SK-N-SH (cell line): ENCODE measurements around the gene SP6.

Source experiments
- EZH2phosphoT487 ChIP-seq: fragments of 200-600 bp; sonication (generic); IDR thresholded peaks from 2 replicates; pipeline ENCODE4 v1.6.1; 2017; ENCODE audit warnings: low read depth, mixed run types, mild to moderate bottlenecking, antibody characterized with exemption, moderate library complexity, borderline replicate concordance
- JUND ChIP-seq: IDR thresholded peaks from 2 replicates; pipeline ENCODE4 v1.4.0; 2012
- SIN3A ChIP-seq: IDR thresholded peaks from 2 replicates; pipeline ENCODE4 v1.6.1; 2012; ENCODE audit warnings: low read depth, mild to moderate bottlenecking, low read length, moderate library complexity, borderline replicate concordance
- SMC3 ChIP-seq: IDR thresholded peaks from 2 replicates; pipeline ENCODE4 v1.6.1; 2012; ENCODE audit warnings: low read depth, low read length, improper control_type of control experiment
- TF ChIP-seq, protein P1 (sequence below): fragments of 200-600 bp; sonication (generic); IDR thresholded peaks from 2 replicates; pipeline ENCODE4 v1.6.1; 2017; ENCODE audit warnings: antibody characterized with exemption, mild to moderate bottlenecking, moderate library complexity

DNA sequence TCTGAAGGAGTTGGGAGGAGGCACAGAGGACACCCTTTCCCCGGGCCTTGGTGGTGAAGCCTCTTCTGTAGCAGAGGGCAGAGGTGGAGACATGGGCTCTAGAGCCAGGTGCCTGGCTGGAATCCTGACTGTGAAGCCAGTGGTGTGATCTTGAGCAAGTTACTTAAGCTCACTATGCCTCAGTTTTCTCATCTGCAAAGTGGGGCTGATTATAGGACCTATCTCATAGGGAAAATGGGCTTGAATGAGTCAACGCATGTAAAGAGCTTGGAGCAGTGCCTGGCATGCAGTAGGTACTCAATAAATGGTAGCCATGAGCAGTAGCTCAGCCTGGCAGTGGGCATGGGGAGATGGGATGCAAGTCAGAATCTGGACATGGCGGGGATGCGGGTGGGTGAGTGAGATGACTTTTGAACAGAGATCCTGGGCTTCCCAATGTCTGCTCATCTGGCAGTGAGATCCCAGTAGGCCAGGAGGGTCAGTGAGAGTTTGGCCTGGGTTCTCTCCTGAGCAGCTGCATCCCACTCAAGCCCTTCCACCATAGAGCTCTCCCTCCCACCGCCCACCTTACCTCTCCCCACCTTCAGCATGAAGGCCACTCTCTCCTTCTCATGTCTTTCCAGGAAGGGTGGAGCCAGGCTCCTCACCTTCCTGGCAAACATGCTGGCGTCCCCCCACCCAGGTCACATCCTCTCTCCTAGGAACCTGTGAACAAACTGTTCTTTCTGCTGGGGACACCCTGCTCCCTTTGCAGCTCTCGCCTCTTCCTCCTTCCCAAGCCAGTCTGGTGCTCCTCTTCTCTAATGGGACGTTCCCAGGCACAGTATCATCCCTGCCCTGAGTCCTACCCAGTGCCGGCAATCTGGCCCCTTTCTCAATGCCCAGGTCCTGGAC, 32.0 kb upstream of the SP6 start:
- TF ChIP-seq JUND (no peak), SIN3A (no peak), SMC3 (no peak), EZH2phosphoT487 (no peak)
- TF ChIP-seq, protein P1, sequence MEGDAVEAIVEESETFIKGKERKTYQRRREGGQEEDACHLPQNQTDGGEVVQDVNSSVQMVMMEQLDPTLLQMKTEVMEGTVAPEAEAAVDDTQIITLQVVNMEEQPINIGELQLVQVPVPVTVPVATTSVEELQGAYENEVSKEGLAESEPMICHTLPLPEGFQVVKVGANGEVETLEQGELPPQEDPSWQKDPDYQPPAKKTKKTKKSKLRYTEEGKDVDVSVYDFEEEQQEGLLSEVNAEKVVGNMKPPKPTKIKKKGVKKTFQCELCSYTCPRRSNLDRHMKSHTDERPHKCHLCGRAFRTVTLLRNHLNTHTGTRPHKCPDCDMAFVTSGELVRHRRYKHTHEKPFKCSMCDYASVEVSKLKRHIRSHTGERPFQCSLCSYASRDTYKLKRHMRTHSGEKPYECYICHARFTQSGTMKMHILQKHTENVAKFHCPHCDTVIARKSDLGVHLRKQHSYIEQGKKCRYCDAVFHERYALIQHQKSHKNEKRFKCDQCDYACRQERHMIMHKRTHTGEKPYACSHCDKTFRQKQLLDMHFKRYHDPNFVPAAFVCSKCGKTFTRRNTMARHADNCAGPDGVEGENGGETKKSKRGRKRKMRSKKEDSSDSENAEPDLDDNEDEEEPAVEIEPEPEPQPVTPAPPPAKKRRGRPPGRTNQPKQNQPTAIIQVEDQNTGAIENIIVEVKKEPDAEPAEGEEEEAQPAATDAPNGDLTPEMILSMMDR: no peak
